IPS-15b (cell line): ENCODE results near the gene GEMIN5.
"Not testable (repeated sequence)": the region's sequence is repeated elsewhere in the genome, so short reads cannot be mapped to it uniquely, and the experiment has no call there.

Experiments
- H3K27me3 ChIP-seq: one replicate; pipeline ENCODE4 v1.6.1; 2013; ENCODE audit warnings: low read length; ENCODE audit not compliant: control insufficient read depth, insufficient read depth
- H3K36me3 ChIP-seq: one replicate; pipeline ENCODE4 v1.6.1; 2013; ENCODE audit warnings: low read length; ENCODE audit not compliant: control insufficient read depth, insufficient read depth
- H3K4me1 ChIP-seq: one replicate; pipeline ENCODE4 v1.6.1; 2013; ENCODE audit warnings: mild to moderate bottlenecking, low read length; ENCODE audit not compliant: control insufficient read depth, insufficient read depth
- H3K4me3 ChIP-seq: one replicate; pipeline ENCODE4 v1.5.1; 2013; ENCODE audit warnings: low read depth, low read length
- H3K9ac ChIP-seq: one replicate; pipeline ENCODE4 v1.6.1; 2013; ENCODE audit warnings: low read depth, mild to moderate bottlenecking, low read length
- H3K9me3 ChIP-seq: one replicate; pipeline ENCODE4 v1.6.1; 2013; ENCODE audit warnings: mild to moderate bottlenecking, low read length; ENCODE audit not compliant: control insufficient read depth, insufficient read depth

GEMIN5 gene

DNA sequence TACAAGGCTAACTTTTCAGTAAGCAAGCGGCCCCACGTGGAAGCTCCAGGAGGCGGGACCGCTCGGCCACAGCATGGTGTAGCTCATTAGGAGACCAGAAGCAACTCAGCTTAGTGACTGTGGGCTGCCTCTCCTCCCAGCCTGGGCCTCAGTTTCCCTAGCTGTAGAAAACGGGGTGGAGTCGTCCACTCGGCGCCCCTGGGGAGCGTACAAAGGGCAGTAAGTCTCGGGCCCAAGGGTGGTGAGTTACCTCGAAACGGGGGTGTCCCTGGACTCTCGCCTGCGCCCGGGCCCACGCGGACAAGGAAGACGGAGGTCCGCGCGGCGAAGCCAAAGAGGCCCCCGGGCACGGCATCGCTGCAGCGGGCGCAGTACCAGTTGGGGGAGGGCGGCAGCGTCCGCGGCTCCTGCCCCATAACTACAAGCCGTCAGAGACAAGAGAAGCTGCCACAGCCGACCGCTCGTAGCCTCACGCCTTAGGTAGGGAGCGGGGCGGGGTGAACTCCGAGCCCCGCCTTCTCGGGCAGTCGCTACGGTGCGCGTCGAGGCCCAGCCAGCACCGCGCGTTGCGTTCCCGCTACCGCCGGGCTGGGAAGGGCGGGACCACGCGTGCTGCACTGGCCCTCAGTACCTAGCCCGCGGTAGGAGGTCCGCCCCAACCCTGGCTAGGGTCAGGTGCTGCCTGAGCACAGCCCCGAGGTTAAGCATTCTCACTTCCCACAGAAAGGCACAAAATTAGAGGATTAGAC lies at the start of gene GEMIN5:
Gene GEMIN5 (minus strand): TSS at position 494 of the 749 bp plus-strand sequence. CDS start 78 bp downstream, at position 416.
- peak within 1 kb of the TSS; percentile 96 for H3K4me3 ChIP-seq
- H3K9ac ChIP-seq, result peak within 1 kb of the TSS; percentile 82
- H3K27me3 ChIP-seq, result no peaks in the 10 kb centered on the region
- no peaks in the 10 kb centered on the region for H3K9me3 ChIP-seq
- H3K36me3 ChIP-seq, result no peaks in the 10 kb centered on the region
- peaks cover 3% of the 10 kb centered on the region for H3K4me1 ChIP-seq

- no peaks in the 10 kb centered on the region for H3K36me3 ChIP-seq
- no peaks in the 10 kb centered on the region for H3K4me1 ChIP-seq
- H3K9ac ChIP-seq, result no peak overlapping the region
- H3K9me3 ChIP-seq, result no peaks in the 10 kb centered on the region
- no peaks in the 10 kb centered on the region for H3K27me3 ChIP-seq
- H3K4me3 ChIP-seq, result no peak overlapping the region
Observed at GRCh38 chr5:154986151-154986550, 48.1 kb upstream of the GEMIN5 start.

- no peaks in the 10 kb centered on the region for H3K27me3 ChIP-seq
- H3K4me3 ChIP-seq, result no peak overlapping the region
- no peak overlapping the region for H3K9ac ChIP-seq
- H3K36me3 ChIP-seq, result no peaks in the 10 kb centered on the region
- no peaks in the 10 kb centered on the region for H3K4me1 ChIP-seq
- no peaks in the 10 kb centered on the region for H3K9me3 ChIP-seq
Observed at GRCh38 chr5:154984946-154985516, 47.0 kb upstream of the GEMIN5 start.

- not testable (repeated sequence) for H3K9me3 ChIP-seq, H3K9ac ChIP-seq, H3K4me1 ChIP-seq, H3K4me3 ChIP-seq, H3K36me3 ChIP-seq, H3K27me3 ChIP-seq
Observed at GRCh38 chr5:154978294-154978693, 40.3 kb upstream of the GEMIN5 start.

DNA sequence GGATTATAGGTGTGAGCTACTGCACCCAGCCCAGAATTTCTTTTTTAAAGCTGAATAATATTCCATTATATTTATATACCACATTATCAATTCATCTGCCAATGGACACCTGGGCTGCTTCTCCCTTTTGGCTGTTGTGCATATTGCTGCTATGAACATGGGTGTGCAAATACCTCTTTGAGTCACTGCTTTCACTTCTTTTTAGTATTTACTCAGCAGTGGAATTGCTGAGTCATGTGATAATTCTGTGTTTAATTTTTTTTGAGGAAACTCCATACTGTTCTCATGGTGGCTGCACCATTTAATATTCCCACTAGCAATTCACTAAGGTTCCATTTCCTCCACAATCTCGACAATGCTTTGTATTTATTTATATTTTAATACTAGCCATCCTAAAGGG lies 39.4 kb upstream of the GEMIN5 start:
- Histone ChIP-seq H3K36me3 (no peaks in the 10 kb centered on the region), H3K9ac (no peak overlapping the region), H3K27me3 (no peaks in the 10 kb centered on the region), H3K4me3 (no peak overlapping the region), H3K4me1 (no peaks in the 10 kb centered on the region), H3K9me3 (no peaks in the 10 kb centered on the region)

DNA sequence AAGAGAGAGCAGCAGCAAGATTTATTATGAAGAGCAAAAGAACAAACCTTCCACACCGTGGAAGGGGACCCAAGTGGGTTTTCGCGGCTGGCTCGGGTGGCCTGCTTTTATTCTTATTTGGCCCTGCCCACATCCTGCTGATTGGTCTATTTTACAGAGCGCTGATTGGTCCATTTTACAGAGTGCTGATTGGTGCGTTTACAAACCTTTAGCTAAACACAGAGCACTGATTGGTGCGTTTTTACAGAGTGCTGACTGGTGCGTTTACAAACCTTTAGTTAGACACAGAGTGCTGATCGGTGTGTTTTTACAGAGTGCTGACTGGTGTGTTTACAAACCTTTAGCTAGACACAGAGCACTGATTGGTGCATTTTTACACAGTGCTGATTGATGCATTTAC lies 38.1 kb upstream of the GEMIN5 start:
- not testable (repeated sequence) for H3K4me1 ChIP-seq, H3K4me3 ChIP-seq, H3K9me3 ChIP-seq

GRCh38 chr5:154972476-154973080 lies 34.6 kb upstream of the GEMIN5 start:
- no peaks in the 10 kb centered on the region for H3K4me1 ChIP-seq
- no peak overlapping the region for H3K4me3 ChIP-seq
- H3K36me3 ChIP-seq, result no peaks in the 10 kb centered on the region
- no peaks in the 10 kb centered on the region for H3K27me3 ChIP-seq
- H3K9ac ChIP-seq, result no peak overlapping the region
- no peaks in the 10 kb centered on the region for H3K9me3 ChIP-seq

More for the DNA sequence above, 38.1 kb upstream of the GEMIN5 start:
- H3K9ac ChIP-seq, H3K27me3 ChIP-seq, H3K36me3 ChIP-seq: not testable (repeated sequence)

GRCh38 chr5:154971501-154971900 lies 33.5 kb upstream of the GEMIN5 start:
- no peak overlapping the region for H3K9ac ChIP-seq
- no peak overlapping the region for H3K4me3 ChIP-seq
- H3K9me3 ChIP-seq, result no peaks in the 10 kb centered on the region
- no peaks in the 10 kb centered on the region for H3K4me1 ChIP-seq
- H3K36me3 ChIP-seq, result no peaks in the 10 kb centered on the region
- H3K27me3 ChIP-seq, result no peaks in the 10 kb centered on the region

DNA sequence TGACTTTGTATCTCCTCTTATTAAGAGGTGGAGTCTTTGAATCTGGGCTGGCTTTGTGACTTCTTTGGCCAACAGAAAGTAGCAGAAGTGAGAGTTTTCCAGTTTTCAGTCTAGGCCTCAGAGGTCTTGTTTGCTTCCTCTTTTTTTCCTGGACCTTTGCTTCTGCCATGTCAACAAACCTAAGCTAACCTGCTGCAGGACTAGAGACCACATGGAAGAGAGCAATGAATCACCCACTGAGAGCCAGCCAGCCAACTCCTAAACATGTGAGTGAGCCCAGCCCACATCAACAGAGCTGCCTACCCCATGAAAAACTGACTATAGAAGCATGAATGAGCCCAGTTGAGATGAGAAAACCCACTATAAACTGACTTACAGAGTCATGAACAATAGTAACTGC lies 32.7 kb upstream of the GEMIN5 start:
- H3K9me3 ChIP-seq, result no peaks in the 10 kb centered on the region
- H3K36me3 ChIP-seq, result no peaks in the 10 kb centered on the region
- no peak overlapping the region for H3K9ac ChIP-seq
- H3K4me3 ChIP-seq, result no peak overlapping the region
- no peaks in the 10 kb centered on the region for H3K4me1 ChIP-seq
- H3K27me3 ChIP-seq, result no peaks in the 10 kb centered on the region

DNA sequence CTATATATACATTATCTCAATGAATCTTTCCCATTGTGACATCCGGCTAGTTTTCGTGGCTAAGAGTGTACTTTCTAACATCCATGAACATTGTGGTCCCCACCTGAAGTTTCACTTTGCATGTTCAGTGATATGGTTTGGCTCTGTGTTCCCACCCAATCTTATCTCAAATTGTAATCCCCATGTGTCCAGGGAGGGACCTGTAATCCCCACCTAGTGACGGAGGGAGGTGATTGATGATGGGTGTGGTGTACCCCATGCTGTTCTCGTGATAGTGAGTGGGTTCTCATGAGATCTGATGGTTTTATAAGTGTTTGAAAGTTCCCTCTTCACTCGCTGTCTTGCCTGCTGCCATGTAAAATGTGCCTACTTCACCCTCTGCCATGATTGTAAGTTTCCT lies 30.9 kb upstream of the GEMIN5 start:
- H3K27me3 ChIP-seq, result no peaks in the 10 kb centered on the region
- no peak overlapping the region for H3K9ac ChIP-seq
- no peaks in the 10 kb centered on the region for H3K9me3 ChIP-seq
- H3K36me3 ChIP-seq, result no peaks in the 10 kb centered on the region
- H3K4me1 ChIP-seq, result no peaks in the 10 kb centered on the region
- H3K4me3 ChIP-seq, result no peak overlapping the region

- Histone ChIP-seq H3K9me3 (no peaks in the 10 kb centered on the region), H3K4me3 (no peak overlapping the region), H3K9ac (no peak overlapping the region), H3K36me3 (no peaks in the 10 kb centered on the region), H3K4me1 (no peaks in the 10 kb centered on the region), H3K27me3 (no peaks in the 10 kb centered on the region)
Observed at GRCh38 chr5:154967421-154968024, 29.5 kb upstream of the GEMIN5 start.

DNA sequence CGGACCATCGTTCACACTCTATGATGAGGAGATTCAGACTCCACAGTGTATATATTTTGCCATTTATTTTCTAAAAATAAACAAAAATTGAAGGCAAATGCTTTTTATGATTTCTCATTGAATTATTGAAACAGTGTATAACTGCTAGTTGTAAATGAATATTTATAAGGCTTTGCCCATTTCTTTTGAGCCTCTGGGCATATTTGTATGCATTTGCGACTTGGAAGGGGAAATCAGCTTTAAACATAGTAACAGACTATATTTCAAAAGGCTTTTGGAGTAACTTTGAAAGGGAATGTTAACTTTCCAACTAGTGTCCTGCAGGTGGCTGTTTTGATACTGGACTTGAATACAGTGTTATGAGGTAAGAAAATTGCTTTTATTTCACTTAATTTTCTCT lies 28.9 kb upstream of the GEMIN5 start:
- no peak overlapping the region for H3K4me3 ChIP-seq
- H3K36me3 ChIP-seq, result no peaks in the 10 kb centered on the region
- H3K27me3 ChIP-seq, result no peaks in the 10 kb centered on the region
- H3K4me1 ChIP-seq, result no peaks in the 10 kb centered on the region
- no peaks in the 10 kb centered on the region for H3K9me3 ChIP-seq
- H3K9ac ChIP-seq, result no peak overlapping the region
